Osteocyte (in vitro differentiated cells): Measurements from ENCODE around the gene ZNF563. TPM values are rescaled to one million over a fixed set of nuclear protein-coding genes. Genes with fewer than 3 reads are reported as not detected.

ENCODE experiments used
- DNase-seq: peaks from one replicate; pipeline ENCODE4 v3.0.0; 2021; ENCODE audit warnings: mixed read lengths; ENCODE audit not compliant: unreplicated experiment; ENCODE audit errors: extremely low spot score
- H3K27ac Mint-ChIP-seq: one replicate; pipeline ENCODE4 v1.8.0; 2021; ENCODE audit warnings: mild to moderate bottlenecking, mixed read lengths; ENCODE audit not compliant: unreplicated experiment
- H3K27me3 Mint-ChIP-seq: one replicate; pipeline ENCODE4 v1.8.0; 2021; ENCODE audit warnings: mixed read lengths; ENCODE audit not compliant: unreplicated experiment
- H3K36me3 Mint-ChIP-seq: one replicate; pipeline ENCODE4 v1.8.0; 2021; ENCODE audit warnings: mixed read lengths; ENCODE audit not compliant: unreplicated experiment
- H3K4me1 Mint-ChIP-seq: one replicate; pipeline ENCODE4 v1.8.0; 2021; ENCODE audit warnings: mixed read lengths; ENCODE audit not compliant: unreplicated experiment
- H3K4me3 Mint-ChIP-seq: one replicate; pipeline ENCODE4 v1.8.0; 2021; ENCODE audit warnings: mild to moderate bottlenecking, moderate library complexity, mixed read lengths; ENCODE audit not compliant: unreplicated experiment
- H3K9me3 Mint-ChIP-seq: one replicate; pipeline ENCODE4 v1.8.0; 2021; ENCODE audit warnings: mixed read lengths; ENCODE audit not compliant: unreplicated experiment
- CTCF ChIP-seq: fragments of 200-600 bp; sonication (generic); IDR thresholded peaks from 2 replicates; pipeline ENCODE4 v1.5.0; 2021; ENCODE audit warnings: antibody characterized with exemption, mild to moderate bottlenecking, moderate library complexity
- long read RNA-seq: library from polyadenylated mRNA; unstranded; transcript quantifications from one replicate; pipeline ENCODE4 v2.0.0, GENCODE V29; 2021
- total RNA-seq: library from RNA; stranded (reverse); gene quantifications from 2 replicates; pipeline ENCODE4 v1.2.1, GENCODE V29; 2021

Gene ZNF563
- total RNA-seq, result 1.4 and 2.3 TPM in 2 replicates
- long read RNA-seq, transcript ZNF563-201 (4 exons, 2,754 nt), result major isoform, 9 of 18 reads
- long read RNA-seq, partial matches to known transcripts, result 1 of 18 reads
- long read RNA-seq, other reads (novel, unspliced or antisense), result 5 of 18 reads

GRCh38 chr19:12333162-12334159 lies at the start of gene ZNF563:
ZNF563 (minus strand) TSS chr19:12333633; CDS start chr19:12333482, 151 bp downstream.
- peaks cover 3% of the 10 kb centered on the region for H3K9me3 Mint-ChIP-seq
- TF ChIP-seq CTCF, result no peak
- peak; percentile 97 for DNase-seq
- peak within 1 kb of the TSS; percentile 95 for H3K27ac Mint-ChIP-seq
- peaks cover 3% of the 10 kb centered on the region for H3K36me3 Mint-ChIP-seq
- peak within 1 kb of the TSS; percentile 96 for H3K4me3 Mint-ChIP-seq
- no peaks in the 10 kb centered on the region for H3K27me3 Mint-ChIP-seq
- H3K4me1 Mint-ChIP-seq, result peaks cover 18% of the 10 kb centered on the region

- no peaks in the 10 kb centered on the region for H3K4me1 Mint-ChIP-seq
- H3K27me3 Mint-ChIP-seq, result no peaks in the 10 kb centered on the region
- H3K36me3 Mint-ChIP-seq, result peaks cover 22% of the 10 kb centered on the region
- TF ChIP-seq CTCF, result no peak
- H3K4me3 Mint-ChIP-seq, result no peak overlapping the region
- peaks cover 49% of the 10 kb centered on the region for H3K9me3 Mint-ChIP-seq
- H3K27ac Mint-ChIP-seq, result no peak overlapping the region
- no peak for DNase-seq
Observed at GRCh38 chr19:12380444-12380737, 47.0 kb upstream of the ZNF563 start.

- peaks cover 20% of the 10 kb centered on the region for H3K36me3 Mint-ChIP-seq
- DNase-seq, result no peak
- H3K27me3 Mint-ChIP-seq, result no peaks in the 10 kb centered on the region
- peaks cover 49% of the 10 kb centered on the region for H3K9me3 Mint-ChIP-seq
- no peaks in the 10 kb centered on the region for H3K4me1 Mint-ChIP-seq
- H3K4me3 Mint-ChIP-seq, result no peak overlapping the region
- no peak for TF ChIP-seq CTCF
- no peak overlapping the region for H3K27ac Mint-ChIP-seq
Observed at GRCh38 chr19:12379732-12380443, 46.5 kb upstream of the ZNF563 start.

GRCh38 chr19:12374026-12374425 lies 40.6 kb upstream of the ZNF563 start:
- Mint-ChIP-seq H3K4me1 (no peaks in the 10 kb centered on the region), H3K9me3 (peaks cover 27% of the 10 kb centered on the region), H3K27ac (no peak overlapping the region), H3K27me3 (no peaks in the 10 kb centered on the region), H3K4me3 (no peak overlapping the region), H3K36me3 (peaks cover 8% of the 10 kb centered on the region)
- DNase-seq, result no peak
- no peak for TF ChIP-seq CTCF
